ENCODE results near the gene COL3A1. TPM values are rescaled to one million over a fixed set of nuclear protein-coding genes. Genes with fewer than 3 reads are reported as not detected.
A peak's percentile ranks its signal among the peaks of the same experiment; 100 is the strongest.

The COL3A1 gene
- total and polyA plus RNA-seq, 2 of the 13 experiments (the other 11 are each of a cell fraction or from before 2014, with no cell fraction given) = 0.04 TPM; not detected in 1

GRCh38 chr2:189050165-189050712 lies 76.1 kb downstream of the COL3A1 start (continued):
- TF ChIP-seq EP300 (IDR thresholded peaks at IDR 0.05; ENCODE audit: low read depth in 2 of 2, low read length in 2 of 2) (peak; percentile 88 to 99; a peak in 3 of 4 replicates), EP300 (CRISPR knock-in tag; IDR thresholded peaks at IDR 0.05; ENCODE audit: borderline replicate concordance) (peak; percentile 92), ZNF710 (CRISPR knock-in tag; IDR thresholded peaks at IDR 0.05; ENCODE audit: borderline replicate concordance) (no peak), REXO4 (CRISPR knock-in tag; IDR thresholded peaks at IDR 0.05; ENCODE audit: borderline replicate concordance) (no peak), IRF2 (CRISPR knock-in tag; IDR thresholded peaks at IDR 0.05) (peak; percentile 42), ZBTB7B (CRISPR knock-in tag; IDR thresholded peaks at IDR 0.05) (peak; percentile 98), AKNA (CRISPR knock-in tag; IDR thresholded peaks at IDR 0.05; ENCODE audit: borderline replicate concordance) (no peak), ZFY (CRISPR knock-in tag; IDR thresholded peaks at IDR 0.05) (peak; percentile 80), GRHL1 (CRISPR knock-in tag; conservative IDR thresholded peaks at IDR 0.05) (no peak), PRDM15 (CRISPR knock-in tag; IDR thresholded peaks at IDR 0.05) (0 out of 2 replicates have a peak, but pooled peaks have one; percentile 35), ZNF766 (CRISPR knock-in tag; IDR thresholded peaks at IDR 0.05; ENCODE audit: borderline replicate concordance) (no peak), POLR2G (IDR thresholded peaks at IDR 0.05; ENCODE audit: low read depth, low read length) (no peak), TCF7L2 (IDR thresholded peaks at IDR 0.05; ENCODE audit: low read depth, low read length) (peak; percentile 96), PATZ1 (CRISPR knock-in tag; IDR thresholded peaks at IDR 0.05) (peak; percentile 75)
